PC-3 (cell line): ENCODE measurements around the gene NSUN2. TPM values are rescaled to one million over a fixed set of nuclear protein-coding genes. Genes with fewer than 3 reads are reported as not detected.

Experiments
- ATAC-seq: fragments of 200-7000 bp; cut with Tn5 transposase; 2 replicates; pipeline ENCODE4 v1.9.1; 2020; ENCODE audit warnings: mild to moderate bottlenecking, moderate library complexity
- BruUV-seq: library from RNA; stranded (reverse); fragments of 400-500 nt; replicated peaks from 2 replicates; lab custom pipeline; 2021; lab: Mats Ljungman, UMichigan
- CTCF ChIA-PET: fragments of 300-600 bp; sonication (Branson Sonifier 250); formaldehyde crosslinking; loops from one replicate; lab custom pipeline; 2022; ENCODE audit warnings: antibody characterized with exemption; lab: Charles Lee
- POLR2A ChIA-PET: fragments of 300-600 bp; sonication (Branson Sonifier 250); formaldehyde crosslinking; loops from one replicate; lab custom pipeline; 2022; ENCODE audit warnings: antibody characterized with exemption; ENCODE audit not compliant: unreplicated experiment; lab: Charles Lee
- DNase-seq: peaks from one replicate; pipeline ENCODE4 v3.0.0-alpha.2; 2015
- H2AFZ ChIP-seq: fragments of 300-600 bp; sonication (generic); 2 replicates; pipeline ENCODE4 v1.6.0; 2016; ENCODE audit warnings: antibody characterized with exemption, low read length
- H3F3A ChIP-seq: fragments of 300-600 bp; sonication (generic); one replicate; pipeline ENCODE4 v1.6.0; 2017; ENCODE audit warnings: antibody characterized with exemption, low read length, control low read depth, mild to moderate bottlenecking; ENCODE audit not compliant: unreplicated experiment
- H3K27ac ChIP-seq: fragments of 300-600 bp; sonication (generic); 2 replicates; pipeline ENCODE4 v1.5.1; 2016; ENCODE audit warnings: mild to moderate bottlenecking, low read length
- H3K27me3 ChIP-seq: fragments of 300-600 bp; sonication (generic); 2 replicates; pipeline ENCODE4 v1.6.1; 2016; ENCODE audit warnings: low read length, mixed read lengths
- H3K36me3 ChIP-seq: fragments of 300-600 bp; sonication (generic); 2 replicates; pipeline ENCODE4 v1.6.1; 2016; ENCODE audit warnings: low read depth, mixed run types, low read length, mixed read lengths
- H3K4me1 ChIP-seq: fragments of 300-600 bp; sonication (generic); 2 replicates; pipeline ENCODE4 v1.5.1; 2016; ENCODE audit warnings: low read length; ENCODE audit not compliant: insufficient read depth
- H3K4me2 ChIP-seq: fragments of 300-600 bp; sonication (generic); 2 replicates; pipeline ENCODE4 v1.6.0; 2016; ENCODE audit warnings: low read length
- H3K4me3 ChIP-seq: fragments of 300-600 bp; sonication (generic); 2 replicates; pipeline ENCODE4 v1.5.1; 2016; ENCODE audit warnings: mild to moderate bottlenecking, low read length, mixed read lengths
- H3K79me2 ChIP-seq: fragments of 300-600 bp; sonication (generic); 2 replicates; pipeline ENCODE4 v1.6.1; 2017; ENCODE audit warnings: low read length, mixed read lengths
- H3K9ac ChIP-seq: fragments of 300-600 bp; sonication (generic); 2 replicates; pipeline ENCODE4 v1.6.0; 2016; ENCODE audit warnings: mild to moderate bottlenecking, low read length
- H3K9me2 ChIP-seq: fragments of 300-600 bp; sonication (generic); replicated peaks from 2 replicates; pipeline ENCODE4 v1.6.1; 2016; ENCODE audit warnings: mixed run types, low read length, mixed read lengths
- H3K9me3 ChIP-seq: fragments of 300-600 bp; sonication (generic); 2 replicates; pipeline ENCODE4 v1.6.1; 2016; ENCODE audit warnings: low read length, mixed read lengths
- H4K20me1 ChIP-seq: fragments of 300-600 bp; sonication (generic); 2 replicates; pipeline ENCODE4 v1.6.1; 2016; ENCODE audit warnings: low read length, mixed read lengths
- CTCF ChIP-seq: fragments of 300-600 bp; sonication (generic); conservative IDR thresholded peaks from 2 replicates; pipeline ENCODE4 v1.5.1; 2017; ENCODE audit warnings: antibody characterized with exemption, low read depth, mild to moderate bottlenecking, low read length
- EZH2 ChIP-seq: fragments of 300-600 bp; sonication (generic); IDR thresholded peaks from one replicate; pipeline ENCODE4 v1.6.1; 2017; ENCODE audit warnings: antibody characterized with exemption, mild to moderate bottlenecking, low read length; ENCODE audit not compliant: unreplicated experiment
- EZH2phosphoT487 ChIP-seq: fragments of 300-600 bp; sonication (generic); IDR thresholded peaks from 2 replicates; pipeline ENCODE4 v1.6.1; 2018; ENCODE audit warnings: mild to moderate bottlenecking, antibody characterized with exemption, low read length, borderline replicate concordance
- intact Hi-C: fragments of 100-400 bp; cut with micrococcal nuclease; formaldehyde crosslinking; loops from 2 replicates; pipeline ENCODE4 v1.9.0; 2023
- total RNA-seq: library from RNA; depleted of rRNA; stranded (reverse); fragments of >200 nt; gene quantifications from 2 replicates; pipeline ENCODE4 v1.2.3, GENCODE V29; 2014

NSUN2 gene
- total RNA-seq, 1 experiment from 2014 or later, result 351 TPM

- Histone ChIP-seq H3K27ac (no peak overlapping the region), H3K4me2 (no peak overlapping the region), H3K9me3 (no peaks in the 10 kb centered on the region), H3K36me3 (peaks cover 5% of the 10 kb centered on the region; the same call in 1 of the 2 replicates), H3K9ac (no peak overlapping the region), H3K4me1 (no peaks in the 10 kb centered on the region), H4K20me1 (no peaks in the 10 kb centered on the region), H3K4me3 (no peak overlapping the region), H2AFZ (no peak overlapping the region), H3K9me2 (no peaks in the 10 kb centered on the region), H3F3A (no peaks in the 10 kb centered on the region), H3K27me3 (peaks cover 3% of the 10 kb centered on the region; the same call in 1 of the 2 replicates), H3K79me2 (no peaks in the 10 kb centered on the region)
- ATAC-seq, result no peak
- intact Hi-C loops, result no loop called here
- DNase-seq, result no peak
- BruUV-seq, result no TSS peak
- no peak for TF ChIP-seq CTCF
- POLR2A ChIA-PET, result no interaction called here
- CTCF ChIA-PET, result no interaction called here
Observed at GRCh38 chr5:6591671-6592288, 41.1 kb downstream of the NSUN2 start.

DNA sequence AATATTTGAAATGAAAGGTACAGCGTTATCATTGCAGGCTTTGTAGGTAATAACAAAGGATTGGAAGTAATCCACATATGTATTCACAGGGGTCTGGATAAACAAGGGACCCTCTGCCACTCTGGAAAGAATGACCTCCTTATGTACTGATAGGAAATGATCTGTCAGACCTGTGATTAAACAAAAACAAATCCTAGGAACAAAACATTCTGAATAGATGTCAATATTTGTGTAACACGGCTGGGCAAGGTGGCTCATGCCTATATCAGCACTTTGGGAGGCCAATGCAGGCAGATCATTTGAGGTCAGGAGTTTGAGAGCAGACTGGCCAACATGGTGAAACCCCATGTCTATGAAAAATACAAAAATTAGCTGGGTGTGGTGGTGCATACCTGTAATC, 42.3 kb downstream of the NSUN2 start:
- no peak for DNase-seq
- H3K27me3 ChIP-seq, result peaks cover 13% of the 10 kb centered on the region; the same call in 1 of the 2 replicates
- no peaks in the 10 kb centered on the region for H3K4me1 ChIP-seq
- intact Hi-C loops, result no loop called here
- H3K4me3 ChIP-seq, result no peak overlapping the region
- no peak for ATAC-seq
- H2AFZ ChIP-seq, result no peak overlapping the region
- H4K20me1 ChIP-seq, result no peaks in the 10 kb centered on the region
- TF ChIP-seq CTCF, result no peak
- no peak for TF ChIP-seq EZH2phosphoT487
- TF ChIP-seq EZH2, result no peak
- H3K9me2 ChIP-seq, result no peaks in the 10 kb centered on the region
- no peaks in the 10 kb centered on the region for H3K9me3 ChIP-seq
- no peaks in the 10 kb centered on the region for H3F3A ChIP-seq
- no peaks in the 10 kb centered on the region for H3K79me2 ChIP-seq
- ChIA-PET CTCF (no interaction called here), POLR2A (interaction anchor here (0.6 kb wide), 1 partner anchor 32 kb away, joined by 21 read pairs; no protein-coding TSS in a partner anchor)
- H3K36me3 ChIP-seq, result no peaks in the 10 kb centered on the region
- BruUV-seq, result no TSS peak
- no peak overlapping the region for H3K4me2 ChIP-seq
- H3K27ac ChIP-seq, result no peak overlapping the region
- H3K9ac ChIP-seq, result no peak overlapping the region

DNA sequence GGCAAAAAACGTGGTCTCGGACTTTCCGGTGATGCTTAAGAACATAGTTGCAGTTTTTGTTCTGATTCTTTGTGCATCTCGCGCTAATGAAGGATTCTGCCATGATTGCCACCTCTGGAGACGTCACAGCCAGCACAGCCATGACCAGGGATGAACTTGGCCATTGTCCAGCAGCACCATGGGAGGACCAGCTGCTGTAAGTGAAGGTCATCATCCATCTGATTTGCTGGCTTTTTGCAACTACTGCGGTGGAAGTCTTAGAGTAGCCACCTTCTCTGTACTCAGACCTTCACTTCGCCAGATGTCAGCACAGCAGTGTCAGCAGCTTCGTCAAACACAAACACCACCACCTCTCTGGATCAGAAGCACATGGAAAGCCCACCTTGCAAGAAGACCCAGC, 45.7 kb downstream of the NSUN2 start:
- H3K9me2 ChIP-seq, result no peaks in the 10 kb centered on the region
- DNase-seq, result no peak
- H3K4me3 ChIP-seq, result no peak overlapping the region
- no peaks in the 10 kb centered on the region for H3K4me1 ChIP-seq
- no peaks in the 10 kb centered on the region for H3F3A ChIP-seq
- no peaks in the 10 kb centered on the region for H4K20me1 ChIP-seq
- ChIA-PET CTCF (no interaction called here), POLR2A (no interaction called here)
- no peaks in the 10 kb centered on the region for H3K36me3 ChIP-seq
- H2AFZ ChIP-seq, result no peak overlapping the region
- no peak overlapping the region for H3K4me2 ChIP-seq
- intact Hi-C loops, result no loop called here
- TF ChIP-seq EZH2phosphoT487, result no peak
- TF ChIP-seq CTCF, result no peak
- TF ChIP-seq EZH2, result no peak
- ATAC-seq, result no peak
- H3K9ac ChIP-seq, result no peak overlapping the region
- no TSS peak for BruUV-seq
- no peak overlapping the region for H3K27ac ChIP-seq
- no peaks in the 10 kb centered on the region for H3K79me2 ChIP-seq
- peaks cover 14% of the 10 kb centered on the region; the same call in 1 of the 2 replicates for H3K27me3 ChIP-seq
- H3K9me3 ChIP-seq, result no peaks in the 10 kb centered on the region
